Fibroblast of lung (primary cell): ENCODE data around the gene ARHGEF7. TPM values are rescaled to one million over a fixed set of nuclear protein-coding genes. Genes with fewer than 3 reads are reported as not detected.

Experiments used
- DNase-seq, 2 donors: peaks; one replicate each; pipeline versions ENCODE4 v3.0.0 to v3.0.0-alpha.2; 2010; ENCODE audit warnings: low read depth in 2 of 2
- H2AFZ ChIP-seq: 2 replicates; pipeline ENCODE4 v1.5.1; 2012; ENCODE audit warnings: low read length, control low read depth, inconsistent platforms
- H3K27ac ChIP-seq: 2 replicates; pipeline ENCODE4 v1.5.1; 2011; ENCODE audit warnings: low read length, control low read depth; ENCODE audit not compliant: insufficient read depth
- H3K27me3 ChIP-seq: 2 replicates; pipeline ENCODE4 v1.5.1; 2011; ENCODE audit warnings: mild to moderate bottlenecking, low read length; ENCODE audit not compliant: control insufficient read depth, insufficient read depth
- H3K36me3 ChIP-seq: 2 replicates; pipeline ENCODE4 v1.5.1; 2011; ENCODE audit warnings: low read length; ENCODE audit not compliant: control insufficient read depth, insufficient read depth
- H3K4me1 ChIP-seq: 2 replicates; pipeline ENCODE4 v1.5.1; 2011; ENCODE audit warnings: low read length; ENCODE audit not compliant: control insufficient read depth, insufficient read depth; ENCODE audit errors: extremely low read depth
- H3K4me2 ChIP-seq: 2 replicates; pipeline ENCODE4 v1.5.1; 2011; ENCODE audit warnings: low read length, control low read depth; ENCODE audit not compliant: insufficient read depth; ENCODE audit errors: extremely low read depth
- H3K4me3 ChIP-seq, 4 experiments: fragments of 200-600 bp in 1 of 4; sonication (generic) in 1 of 4; replicated peaks in 1 of 4; 2 replicates each; pipeline ENCODE4 v1.5.1; 2011 to 2016; ENCODE audit warnings: low read length in 4 of 4, low read depth in 3 of 4, mild to moderate bottlenecking in 3 of 4, control low read depth in 2 of 4, inconsistent platforms in 1 of 4, mixed read lengths in 1 of 4; ENCODE audit not compliant: insufficient read depth in 1 of 4; ENCODE audit errors: control extremely low read depth in 1 of 4
- H3K79me2 ChIP-seq: 2 replicates; pipeline ENCODE4 v1.5.1; 2012; ENCODE audit warnings: mild to moderate bottlenecking, low read length, inconsistent platforms; ENCODE audit not compliant: control insufficient read depth, insufficient read depth
- H3K9ac ChIP-seq: 2 replicates; pipeline ENCODE4 v1.5.1; 2011; ENCODE audit warnings: mild to moderate bottlenecking, low read length, control low read depth; ENCODE audit not compliant: insufficient read depth
- H3K9me3 ChIP-seq: 2 replicates; pipeline ENCODE4 v1.5.1; 2012; ENCODE audit warnings: low read depth, low read length; ENCODE audit not compliant: control insufficient read depth, insufficient read depth
- H4K20me1 ChIP-seq: 2 replicates; pipeline ENCODE4 v1.5.1; 2011; ENCODE audit warnings: low read length; ENCODE audit not compliant: control insufficient read depth, insufficient read depth; ENCODE audit errors: extremely low read depth
- CTCF ChIP-seq, 2 donors: IDR thresholded peaks in 1 of 2; conservative IDR thresholded peaks in 1 of 2; 1 replicate in 1 of 2; 2 replicates in 1 of 2; pipeline ENCODE4 v1.5.1; 2011 to 2012; ENCODE audit warnings: low read length in 2 of 2, control low read depth in 1 of 2, inconsistent platforms in 1 of 2, low read depth in 1 of 2, mild to moderate bottlenecking in 1 of 2
- EZH2 ChIP-seq: IDR thresholded peaks from 2 replicates; pipeline ENCODE4 v1.5.1; 2012; ENCODE audit warnings: low read length, control low read depth, mild to moderate bottlenecking; ENCODE audit errors: missing control alignments
- polyA plus RNA-seq, 2 donors: library from polyadenylated mRNA; depleted of rRNA in 1 of 2; stranded (reverse) in 1 of 2; unstranded in 1 of 2; fragments of >200 nt; gene quantifications; 2 replicates each; pipeline ENCODE4 v1.2.1, GENCODE V29; 2011 to 2012; ENCODE audit warnings: missing spikeins in 1 of 2
- total RNA-seq: library from RNA; depleted of rRNA; stranded (reverse); fragments of >200 nt; gene quantifications from 2 replicates; pipeline ENCODE4 v1.2.1, GENCODE V29; 2014

Gene ARHGEF7
- total and polyA plus RNA-seq, 2 donors (not counting 1 experiment from before 2014, with no cell fraction given): 29.1 to 42.8 TPM

GRCh38 chr13:111249637-111250360, 134.7 kb downstream of the ARHGEF7 start:
- H2AFZ ChIP-seq: no peak overlapping the region

GRCh38 chr13:111251646-111252445, 136.7 kb downstream of the ARHGEF7 start:
- Histone ChIP-seq H3K4me1 (peaks cover 4% of the 10 kb centered on the region), H3K9me3 (no peaks in the 10 kb centered on the region), H3K79me2 (no peaks in the 10 kb centered on the region), H2AFZ (no peak overlapping the region), H3K4me3 (no peak overlapping the region), H3K4me2 (no peak overlapping the region), H3K27me3 (no peaks in the 10 kb centered on the region), H4K20me1 (no peaks in the 10 kb centered on the region), H3K36me3 (no peaks in the 10 kb centered on the region), H3K9ac (no peak overlapping the region), H3K27ac (no peak overlapping the region)
- peak in 1 of 2 donors; percentile 12 for DNase-seq
- TF ChIP-seq EZH2 (no peak), CTCF (conservative IDR thresholded peaks at IDR 0.05 in 1 of 2, IDR thresholded peaks at IDR 0.05 in 1 of 2; ENCODE audit: low read depth in 1 of 2, low read length in 2 of 2) (no peak)

More at GRCh38 chr13:111249637-111250360, 134.7 kb downstream of the ARHGEF7 start:
- H3K79me2 ChIP-seq: no peaks in the 10 kb centered on the region
- peaks cover 4% of the 10 kb centered on the region for H3K4me1 ChIP-seq
- no peak overlapping the region for H3K4me3 ChIP-seq
- no peaks in the 10 kb centered on the region for H4K20me1 ChIP-seq
- H3K36me3 ChIP-seq: no peaks in the 10 kb centered on the region
- H3K27ac ChIP-seq: no peak overlapping the region
- no peak overlapping the region for H3K4me2 ChIP-seq
- H3K27me3 ChIP-seq: no peaks in the 10 kb centered on the region
- DNase-seq: peak in 1 of 2 donors; percentile 26
- H3K9ac ChIP-seq: no peak overlapping the region
- no peak for TF ChIP-seq CTCF (conservative IDR thresholded peaks at IDR 0.05 in 1 of 2, IDR thresholded peaks at IDR 0.05 in 1 of 2; ENCODE audit: low read depth in 1 of 2, low read length in 2 of 2)
- no peak for TF ChIP-seq EZH2
- H3K9me3 ChIP-seq: no peaks in the 10 kb centered on the region
